ENCODE data around the gene GMIP.
"Not testable (repeated sequence)": the region's sequence is repeated elsewhere in the genome, so short reads cannot be mapped to it uniquely, and the experiment has no call there.

GMIP gene

GRCh38 chr19:19643158-19644053 lies at the start of gene GMIP:
GMIP (minus strand) TSS chr19:19643657; CDS start chr19:19643529, 128 bp downstream.
- H3K27ac ChIP-seq = peak within 1 kb of the TSS; percentile 54; the same call in 1 of the 2 replicates
- peak; percentile 75 for TF ChIP-seq CTCF (conservative IDR thresholded peaks at IDR 0.05)

GRCh38 chr19:19691683-19692082 lies 48.2 kb upstream of the GMIP start:
- no peak for TF ChIP-seq CTCF (conservative IDR thresholded peaks at IDR 0.05)
- H3K27ac ChIP-seq = no peak overlapping the region

GRCh38 chr19:19689023-19689422 lies 45.6 kb upstream of the GMIP start:
- H3K27ac ChIP-seq = not testable (repeated sequence)

GRCh38 chr19:19687090-19687489 lies 43.6 kb upstream of the GMIP start:
- H3K27ac ChIP-seq = no peak overlapping the region
- no peak for TF ChIP-seq CTCF (conservative IDR thresholded peaks at IDR 0.05)

- no peak overlapping the region for H3K27ac ChIP-seq
- TF ChIP-seq CTCF (conservative IDR thresholded peaks at IDR 0.05) = no peak
These were observed 43.1 kb upstream of the GMIP start for GRCh38 chr19:19686580-19686979.

GRCh38 chr19:19686119-19686518 lies 42.7 kb upstream of the GMIP start:
- H3K27ac ChIP-seq = not testable (repeated sequence)

- TF ChIP-seq CTCF (conservative IDR thresholded peaks at IDR 0.05) = no peak
- no peak overlapping the region for H3K27ac ChIP-seq
These were observed 36.0 kb upstream of the GMIP start for GRCh38 chr19:19679176-19680073.

GRCh38 chr19:19677579-19677978 lies 34.1 kb upstream of the GMIP start:
- TF ChIP-seq CTCF (conservative IDR thresholded peaks at IDR 0.05) = no peak

More at GRCh38 chr19:19677579-19677978, 34.1 kb upstream of the GMIP start:
- H3K27ac ChIP-seq = no peak overlapping the region

All from VCaP (cell line).